Measurements from ENCODE around the gene GAB4.
"Not testable (repeated sequence)": the region's sequence is repeated elsewhere in the genome, so short reads cannot be mapped to it uniquely, and the experiment has no call there.

GAB4 gene

DNA sequence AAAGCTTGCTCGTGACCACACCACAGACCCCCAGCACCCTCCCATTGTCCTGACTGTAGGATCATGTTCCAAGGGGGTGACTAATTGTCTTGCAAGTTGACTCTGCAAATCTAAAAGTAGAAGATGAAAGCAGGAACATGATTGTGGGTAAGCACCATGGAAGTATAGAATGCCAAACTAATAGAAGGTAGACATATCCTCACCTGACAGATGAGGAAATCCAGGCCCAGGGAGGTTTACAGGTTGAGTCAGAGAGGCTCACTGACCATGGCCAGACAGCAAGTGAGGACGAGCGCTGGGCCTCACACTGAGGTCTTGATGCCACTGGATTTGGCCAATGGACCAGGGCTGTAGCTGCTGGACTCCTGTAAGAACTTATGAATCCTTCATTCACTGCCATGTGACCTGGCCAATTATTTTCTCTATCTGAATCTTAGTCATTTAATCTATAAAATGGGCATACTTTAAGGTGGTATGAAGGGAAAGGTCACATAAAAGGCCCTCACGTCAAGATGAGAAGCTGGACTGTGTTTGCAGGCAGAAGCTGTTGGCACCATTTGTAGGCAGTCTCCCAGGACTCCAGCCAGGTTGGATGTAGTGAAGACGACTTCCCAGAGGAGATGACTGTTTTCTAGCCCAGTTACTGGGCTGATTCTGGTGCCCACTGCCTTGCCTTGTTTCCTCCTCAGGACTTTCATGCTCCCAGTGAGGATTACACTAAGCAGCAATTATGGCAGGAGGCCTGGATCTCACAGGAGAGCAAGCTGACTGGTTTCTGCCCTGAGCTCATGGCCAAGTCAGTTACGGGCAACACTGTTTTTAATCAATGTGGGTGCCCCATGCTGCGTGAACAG is 54.6 kb downstream of the GAB4 start:
- Histone ChIP-seq H3K36me3 (replicated peaks) (no peaks in the 10 kb centered on the region), H3K27me3 (replicated peaks) (no peaks in the 10 kb centered on the region), H3K27ac (no peak overlapping the region), H3K4me3 (ENCODE audit: low read depth, low read length) (no peak overlapping the region)
- no peak for DNase-seq
- in situ Hi-C loops (cut with HindIII; ENCODE audit: low pct_ligation_motif_present, low sequenced_read_pairs) = no loop called here
- TF ChIP-seq, protein P1, sequence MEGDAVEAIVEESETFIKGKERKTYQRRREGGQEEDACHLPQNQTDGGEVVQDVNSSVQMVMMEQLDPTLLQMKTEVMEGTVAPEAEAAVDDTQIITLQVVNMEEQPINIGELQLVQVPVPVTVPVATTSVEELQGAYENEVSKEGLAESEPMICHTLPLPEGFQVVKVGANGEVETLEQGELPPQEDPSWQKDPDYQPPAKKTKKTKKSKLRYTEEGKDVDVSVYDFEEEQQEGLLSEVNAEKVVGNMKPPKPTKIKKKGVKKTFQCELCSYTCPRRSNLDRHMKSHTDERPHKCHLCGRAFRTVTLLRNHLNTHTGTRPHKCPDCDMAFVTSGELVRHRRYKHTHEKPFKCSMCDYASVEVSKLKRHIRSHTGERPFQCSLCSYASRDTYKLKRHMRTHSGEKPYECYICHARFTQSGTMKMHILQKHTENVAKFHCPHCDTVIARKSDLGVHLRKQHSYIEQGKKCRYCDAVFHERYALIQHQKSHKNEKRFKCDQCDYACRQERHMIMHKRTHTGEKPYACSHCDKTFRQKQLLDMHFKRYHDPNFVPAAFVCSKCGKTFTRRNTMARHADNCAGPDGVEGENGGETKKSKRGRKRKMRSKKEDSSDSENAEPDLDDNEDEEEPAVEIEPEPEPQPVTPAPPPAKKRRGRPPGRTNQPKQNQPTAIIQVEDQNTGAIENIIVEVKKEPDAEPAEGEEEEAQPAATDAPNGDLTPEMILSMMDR (IDR thresholded peaks at IDR 0.05; ENCODE audit: low read depth, low read length, missing control alignments) = no peak

DNA sequence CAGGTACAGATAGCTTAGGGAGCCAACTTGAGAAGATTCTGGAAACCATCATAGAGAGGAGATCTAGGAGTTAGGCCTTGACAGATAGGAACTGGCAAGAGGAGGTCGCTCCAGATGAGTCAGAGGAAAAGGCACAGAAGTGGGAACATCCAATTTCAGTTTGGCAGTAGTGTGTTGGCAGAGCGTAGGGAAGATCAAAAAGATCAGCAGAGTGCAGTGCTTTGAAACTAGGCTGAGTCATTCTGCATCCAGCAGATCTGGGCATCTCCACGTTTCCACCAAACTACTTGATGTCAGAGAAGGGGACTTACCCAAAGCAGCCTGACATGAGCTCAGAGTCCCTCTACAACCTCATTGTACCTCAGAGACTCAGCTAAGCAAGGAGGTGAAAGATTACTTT is 58.5 kb downstream of the GAB4 start:
- H3K27ac ChIP-seq = no peak overlapping the region
- H3K27me3 ChIP-seq (replicated peaks) = no peaks in the 10 kb centered on the region
- TF ChIP-seq, protein P1 (IDR thresholded peaks at IDR 0.05; ENCODE audit: low read depth, low read length, missing control alignments) = no peak
- in situ Hi-C loops (cut with HindIII; ENCODE audit: low pct_ligation_motif_present, low sequenced_read_pairs) = no loop called here
- no peaks in the 10 kb centered on the region for H3K36me3 ChIP-seq (replicated peaks)
- H3K4me3 ChIP-seq (ENCODE audit: low read depth, low read length) = no peak overlapping the region
- no peak for DNase-seq

DNA sequence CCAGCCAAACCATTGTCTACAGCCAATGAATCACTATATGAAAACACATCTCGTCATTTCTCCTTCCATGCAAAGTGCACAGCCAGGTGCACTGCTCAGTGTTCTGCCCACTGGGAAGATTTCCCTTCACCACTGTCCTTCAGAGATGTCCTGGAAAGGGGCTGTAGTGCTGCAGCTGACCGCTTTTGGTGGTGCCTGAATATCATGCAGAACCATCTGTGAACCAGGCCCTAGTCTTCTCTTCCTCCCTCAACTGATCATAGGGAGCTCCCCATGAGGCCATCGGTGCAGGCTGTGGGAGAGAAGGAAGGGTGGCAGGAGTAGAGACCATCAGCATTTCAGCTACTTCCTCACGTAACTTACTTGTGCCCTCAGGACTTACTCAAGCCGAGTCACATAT is 70.2 kb downstream of the GAB4 start:
- in situ Hi-C loops (cut with HindIII; ENCODE audit: low pct_ligation_motif_present, low sequenced_read_pairs) = no loop called here
- no peak for DNase-seq
- TF ChIP-seq, protein P1 (IDR thresholded peaks at IDR 0.05; ENCODE audit: low read depth, low read length, missing control alignments) = no peak
- H3K27me3 ChIP-seq (replicated peaks) = no peaks in the 10 kb centered on the region
- no peaks in the 10 kb centered on the region for H3K36me3 ChIP-seq (replicated peaks)
- H3K4me3 ChIP-seq (ENCODE audit: low read depth, low read length) = no peak overlapping the region
- no peak overlapping the region for H3K27ac ChIP-seq

DNA sequence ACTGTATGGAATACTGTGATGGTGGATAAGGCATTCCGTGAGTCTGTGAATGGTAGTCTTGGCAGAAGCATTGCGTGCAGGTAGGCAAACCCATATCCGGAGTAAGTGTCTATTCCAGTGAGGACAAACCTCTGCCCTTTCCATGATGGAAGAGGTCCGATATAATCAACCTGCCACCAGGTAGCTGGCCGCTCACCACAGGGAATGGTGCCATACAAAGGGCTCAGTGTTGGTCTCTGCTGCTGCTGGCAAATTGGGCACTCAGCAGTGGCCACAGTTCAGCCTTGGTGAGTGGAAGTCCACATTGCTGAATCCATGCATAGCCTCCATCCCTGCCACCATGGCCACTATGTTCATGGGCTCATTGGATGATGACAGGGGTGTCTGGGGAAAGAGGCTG is 70.8 kb downstream of the GAB4 start:
- H3K27me3 ChIP-seq (replicated peaks); DNase-seq; H3K4me3 ChIP-seq (ENCODE audit: low read depth, low read length); in situ Hi-C loops (cut with HindIII; ENCODE audit: low pct_ligation_motif_present, low sequenced_read_pairs); H3K27ac ChIP-seq; H3K36me3 ChIP-seq (replicated peaks): not testable (repeated sequence)

DNA sequence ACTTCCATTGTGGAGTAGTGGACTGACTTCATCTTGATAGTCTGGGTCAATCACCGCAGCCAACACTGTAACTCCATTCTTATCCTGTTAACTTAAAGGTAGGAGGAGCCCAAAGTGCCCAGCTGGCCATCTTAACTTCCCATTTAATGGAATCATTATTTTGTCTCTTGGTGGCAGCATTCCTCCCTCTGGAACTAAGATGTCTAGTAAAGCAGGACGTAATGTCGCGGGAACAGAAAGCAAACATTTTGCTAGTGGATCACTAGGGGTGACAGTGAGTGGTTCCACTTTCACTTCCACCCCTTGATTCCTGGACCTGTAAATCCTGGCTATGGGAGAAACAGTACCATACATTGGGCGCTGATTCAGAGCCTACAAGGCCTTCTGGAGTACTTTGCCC is 71.4 kb downstream of the GAB4 start:
- TF ChIP-seq, protein P1 (IDR thresholded peaks at IDR 0.05; ENCODE audit: low read depth, low read length, missing control alignments) = no peak
- H3K27me3 ChIP-seq (replicated peaks) = no peaks in the 10 kb centered on the region
- no peak for DNase-seq
- no peak overlapping the region for H3K27ac ChIP-seq
- in situ Hi-C loops (cut with HindIII; ENCODE audit: low pct_ligation_motif_present, low sequenced_read_pairs) = no loop called here
- no peaks in the 10 kb centered on the region for H3K36me3 ChIP-seq (replicated peaks)
- no peak overlapping the region for H3K4me3 ChIP-seq (ENCODE audit: low read depth, low read length)

DNA sequence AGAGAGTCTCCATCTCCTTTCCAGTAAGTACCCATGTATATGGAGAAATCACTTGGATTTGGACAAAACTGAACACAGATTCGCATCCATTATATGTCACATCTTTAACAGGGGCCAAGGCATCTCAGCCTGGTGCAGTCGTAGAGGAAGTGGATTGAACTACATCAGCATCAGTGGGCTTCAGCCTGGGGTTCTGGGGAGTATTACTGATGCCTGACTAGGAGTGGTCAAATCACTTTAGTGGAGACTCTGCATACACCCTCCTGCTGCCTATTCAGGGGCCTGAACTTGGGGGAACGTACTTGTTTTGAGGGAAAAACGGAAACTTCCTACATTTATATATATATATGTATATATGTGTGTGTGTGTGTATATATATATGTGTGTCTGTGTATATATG is 72.8 kb downstream of the GAB4 start:
- TF ChIP-seq, protein P1 (IDR thresholded peaks at IDR 0.05; ENCODE audit: low read depth, low read length, missing control alignments) = no peak
- no peak for DNase-seq
- Histone ChIP-seq H3K36me3 (replicated peaks) (no peaks in the 10 kb centered on the region), H3K27ac (no peak overlapping the region), H3K27me3 (replicated peaks) (no peaks in the 10 kb centered on the region), H3K4me3 (ENCODE audit: low read depth, low read length) (no peak overlapping the region)
- in situ Hi-C loops (cut with HindIII; ENCODE audit: low pct_ligation_motif_present, low sequenced_read_pairs) = no loop called here

Measured in brain microvascular endothelial cell (primary cell).